Measurements from ENCODE around the gene APOB. TPM values are rescaled to one million over a fixed set of nuclear protein-coding genes. Genes with fewer than 3 reads are reported as not detected.

Gene APOB
- total and polyA plus RNA-seq, 2 of the 13 experiments (the other 11 are each of a cell fraction or from before 2014, with no cell fraction given): 1,569 to 2,515 TPM

DNA sequence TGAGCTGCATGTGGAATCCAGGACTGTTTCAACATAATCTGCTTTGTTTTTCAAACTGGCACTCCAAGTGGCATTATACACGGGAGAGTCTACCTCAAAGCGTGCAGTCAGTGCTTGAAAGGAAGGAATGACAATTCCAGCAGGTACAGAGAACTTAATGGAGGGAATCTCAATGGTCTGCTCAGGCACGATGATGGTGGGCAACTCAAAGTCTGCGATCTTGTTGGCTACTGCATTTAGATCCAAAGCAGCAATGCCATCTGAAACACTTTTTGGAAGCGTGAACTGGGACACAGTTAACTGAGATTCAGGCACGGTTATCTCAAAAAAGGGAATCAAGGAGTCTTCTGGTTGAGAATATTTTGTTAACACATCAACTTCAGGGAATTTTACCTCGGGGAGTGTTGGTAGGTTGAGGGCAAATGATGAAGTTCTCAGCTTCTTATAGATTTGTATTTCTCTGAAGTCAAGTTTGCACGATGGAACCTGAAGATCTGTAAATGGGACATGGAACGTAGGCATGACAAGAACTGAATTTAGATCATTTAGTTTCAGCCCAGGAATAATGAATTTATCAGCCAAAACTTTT is 38.7 kb downstream of the APOB start (continued):
- TF ChIP-seq, protein P1, sequence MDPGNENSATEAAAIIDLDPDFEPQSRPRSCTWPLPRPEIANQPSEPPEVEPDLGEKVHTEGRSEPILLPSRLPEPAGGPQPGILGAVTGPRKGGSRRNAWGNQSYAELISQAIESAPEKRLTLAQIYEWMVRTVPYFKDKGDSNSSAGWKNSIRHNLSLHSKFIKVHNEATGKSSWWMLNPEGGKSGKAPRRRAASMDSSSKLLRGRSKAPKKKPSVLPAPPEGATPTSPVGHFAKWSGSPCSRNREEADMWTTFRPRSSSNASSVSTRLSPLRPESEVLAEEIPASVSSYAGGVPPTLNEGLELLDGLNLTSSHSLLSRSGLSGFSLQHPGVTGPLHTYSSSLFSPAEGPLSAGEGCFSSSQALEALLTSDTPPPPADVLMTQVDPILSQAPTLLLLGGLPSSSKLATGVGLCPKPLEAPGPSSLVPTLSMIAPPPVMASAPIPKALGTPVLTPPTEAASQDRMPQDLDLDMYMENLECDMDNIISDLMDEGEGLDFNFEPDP (CRISPR knock-in tag; conservative IDR thresholded peaks at IDR 0.05): 0 out of 2 replicates have a peak, but pooled peaks have one; percentile 50
- TF ChIP-seq KAT2B (IDR thresholded peaks at IDR 0.05; ENCODE audit: borderline replicate concordance, low read depth, low read length) (no peak), GATA4 (IDR thresholded peaks at IDR 0.05; ENCODE audit: borderline replicate concordance, low read depth) (peak; percentile 27; the same call in 1 of the 2 replicates), SMYD3 (CRISPR knock-in tag; IDR thresholded peaks at IDR 0.05) (no peak), ZFP37 (CRISPR knock-in tag; IDR thresholded peaks at IDR 0.05; ENCODE audit: borderline replicate concordance) (0 out of 2 replicates have a peak, but pooled peaks have one; percentile 61), FOXJ3 (CRISPR knock-in tag; IDR thresholded peaks at IDR 0.05; ENCODE audit: borderline replicate concordance) (peak; percentile 47; the same call in 1 of the 2 replicates), ZNF841 (CRISPR knock-in tag; IDR thresholded peaks at IDR 0.05; ENCODE audit: borderline replicate concordance) (peak; percentile 22), HOXA7 (CRISPR knock-in tag; IDR thresholded peaks at IDR 0.05) (no peak), PHF5A (CRISPR knock-in tag; IDR thresholded peaks at IDR 0.05; ENCODE audit: low read depth, unreplicated experiment) (peak; percentile 22), ZNF232 (CRISPR knock-in tag; IDR thresholded peaks at IDR 0.05; ENCODE audit: borderline replicate concordance) (0 out of 2 replicates have a peak, but pooled peaks have one; percentile 18), MAFK (conservative IDR thresholded peaks at IDR 0.05 in 1 of 2, IDR thresholded peaks at IDR 0.05 in 1 of 2; ENCODE audit: low read length in 2 of 2) (no peak)
- TF ChIP-seq, protein P2, sequence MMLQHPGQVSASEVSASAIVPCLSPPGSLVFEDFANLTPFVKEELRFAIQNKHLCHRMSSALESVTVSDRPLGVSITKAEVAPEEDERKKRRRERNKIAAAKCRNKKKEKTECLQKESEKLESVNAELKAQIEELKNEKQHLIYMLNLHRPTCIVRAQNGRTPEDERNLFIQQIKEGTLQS (CRISPR knock-in tag; IDR thresholded peaks at IDR 0.05): 0 out of 2 replicates have a peak, but pooled peaks have one; percentile 32
- TF ChIP-seq, protein P3, sequence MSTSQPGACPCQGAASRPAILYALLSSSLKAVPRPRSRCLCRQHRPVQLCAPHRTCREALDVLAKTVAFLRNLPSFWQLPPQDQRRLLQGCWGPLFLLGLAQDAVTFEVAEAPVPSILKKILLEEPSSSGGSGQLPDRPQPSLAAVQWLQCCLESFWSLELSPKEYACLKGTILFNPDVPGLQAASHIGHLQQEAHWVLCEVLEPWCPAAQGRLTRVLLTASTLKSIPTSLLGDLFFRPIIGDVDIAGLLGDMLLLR (CRISPR knock-in tag; IDR thresholded peaks at IDR 0.05): no peak
- TF ChIP-seq, protein P4, sequence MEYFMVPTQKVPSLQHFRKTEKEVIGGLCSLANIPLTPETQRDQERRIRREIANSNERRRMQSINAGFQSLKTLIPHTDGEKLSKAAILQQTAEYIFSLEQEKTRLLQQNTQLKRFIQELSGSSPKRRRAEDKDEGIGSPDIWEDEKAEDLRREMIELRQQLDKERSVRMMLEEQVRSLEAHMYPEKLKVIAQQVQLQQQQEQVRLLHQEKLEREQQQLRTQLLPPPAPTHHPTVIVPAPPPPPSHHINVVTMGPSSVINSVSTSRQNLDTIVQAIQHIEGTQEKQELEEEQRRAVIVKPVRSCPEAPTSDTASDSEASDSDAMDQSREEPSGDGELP (IDR thresholded peaks at IDR 0.05; ENCODE audit: borderline replicate concordance, low read depth): no peak
- TF ChIP-seq, protein P5, sequence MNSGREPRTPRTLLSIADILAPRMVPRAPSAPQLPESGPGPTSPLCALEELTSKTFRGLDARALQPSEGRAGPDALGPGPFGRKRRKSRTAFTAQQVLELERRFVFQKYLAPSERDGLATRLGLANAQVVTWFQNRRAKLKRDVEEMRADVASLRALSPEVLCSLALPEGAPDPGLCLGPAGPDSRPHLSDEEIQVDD (CRISPR knock-in tag; IDR thresholded peaks at IDR 0.05; ENCODE audit: borderline replicate concordance): no peak

Data from HepG2 (cell line).